ENCODE results near the gene ABCD1. TPM values are rescaled to one million over a fixed set of nuclear protein-coding genes. Genes with fewer than 3 reads are reported as not detected.
"Not testable (repeated sequence)": the region's sequence is repeated elsewhere in the genome, so short reads cannot be mapped to it uniquely, and the experiment has no call there.

ABCD1 gene
- 10 to 100 TPM in 1 of 5 donors, 1 to 10 TPM in 4; 5.7 to 11.7 (median 7.2) TPM for polyA plus RNA-seq (ENCODE audit: insufficient read depth in 1 of 5, insufficient read length in 5 of 5, low replicate concordance in 1 of 5)
- long read RNA-seq, donor 1, partial matches to known transcripts: 0 of 3 reads
- long read RNA-seq, donor 1, other reads (novel, unspliced or antisense): 0 of 3 reads
- long read RNA-seq, donor 2: 0 reads
- long read RNA-seq, donor 3, partial matches to known transcripts: 0 of 2 reads
- long read RNA-seq, donor 3, other reads (novel, unspliced or antisense): 0 of 2 reads
- long read RNA-seq, donor 4, partial matches to known transcripts: 0 of 1 reads
- long read RNA-seq, donor 4, other reads (novel, unspliced or antisense): 0 of 1 reads
- long read RNA-seq, donor 5, partial matches to known transcripts: 0 of 1 reads
- long read RNA-seq, donor 5, other reads (novel, unspliced or antisense): 0 of 1 reads
- long read RNA-seq, donor 6, partial matches to known transcripts: 10 of 10 reads
- long read RNA-seq, donor 6, other reads (novel, unspliced or antisense): 0 of 10 reads
- long read RNA-seq, donor 7, partial matches to known transcripts: 0 of 2 reads
- long read RNA-seq, donor 7, other reads (novel, unspliced or antisense): 0 of 2 reads
- long read RNA-seq, donor 8: 0 reads

GRCh38 chrX:153724252-153725038, at the start of gene ABCD1, which contains the start of gene BCAP31:
TSS of gene ABCD1 (plus strand) at chrX:153724856. CDS start at chrX:153725267, 411 bp downstream.
TSS of gene BCAP31 (minus strand) at chrX:153724387. CDS start at chrX:153723244, 1,143 bp downstream.
- DNase-seq: peak; percentile 83 to 85

GRCh38 chrX:153681175-153681574, 43.5 kb upstream of the ABCD1 start:
- no peak for DNase-seq

- DNase-seq: not testable (repeated sequence)
Measured at GRCh38 chrX:153683486-153683885, 41.2 kb upstream of the ABCD1 start.

GRCh38 chrX:153684467-153685155, 40.0 kb upstream of the ABCD1 start:
- no peak for DNase-seq

- DNase-seq: no peak
Measured at GRCh38 chrX:153685156-153685536, 39.5 kb upstream of the ABCD1 start.

- no peak for DNase-seq
Measured at GRCh38 chrX:153685751-153686696, 38.6 kb upstream of the ABCD1 start.

GRCh38 chrX:153686711-153687110, 37.9 kb upstream of the ABCD1 start:
- no peak for DNase-seq

GRCh38 chrX:153687121-153688039, 37.3 kb upstream of the ABCD1 start, which contains the start of gene SLC6A8:
TSS of gene SLC6A8 (plus strand) at chrX:153687926. CDS start at chrX:153688575, 649 bp downstream.
- DNase-seq: peak; percentile 43 to 58

- no peak for DNase-seq
Measured at GRCh38 chrX:153688071-153688470, 36.6 kb upstream of the ABCD1 start.

GRCh38 chrX:153688506-153688905, 36.1 kb upstream of the ABCD1 start:
- DNase-seq: no peak

- DNase-seq: no peak
Measured at GRCh38 chrX:153688911-153689590, 35.6 kb upstream of the ABCD1 start.

- DNase-seq: no peak
Measured at GRCh38 chrX:153689654-153690465, 34.8 kb upstream of the ABCD1 start.

GRCh38 chrX:153690466-153690865, 34.2 kb upstream of the ABCD1 start:
- no peak for DNase-seq

GRCh38 chrX:153691032-153691827, 33.4 kb upstream of the ABCD1 start:
- DNase-seq: not testable (repeated sequence)

GRCh38 chrX:153692003-153692402, 32.7 kb upstream of the ABCD1 start:
- DNase-seq: no peak

- DNase-seq: no peak
Measured at GRCh38 chrX:153692611-153693156, 32.0 kb upstream of the ABCD1 start.
